Transverse colon (tissue), 4 donors: ENCODE results near the gene PBX3.

Source experiments
- CTCF ChIP-seq, 5 experiments: fragments of 200-600 bp in 3 of 5; fragments of 450-650 bp in 2 of 5; sonication (generic) in 3 of 5; IDR thresholded peaks; 1 replicate in 2 of 5; 2 replicates in 3 of 5; pipeline ENCODE4 v1.5.1; 2016 to 2017; ENCODE audit warnings: antibody characterized with exemption in 5 of 5, inconsistent platforms in 3 of 5, mild to moderate bottlenecking in 2 of 5, moderate library complexity in 1 of 5
- EP300 ChIP-seq: sonication (generic); formaldehyde crosslinking; IDR thresholded peaks from one replicate; pipeline ENCODE4 v1.6.1; 2017; ENCODE audit warnings: antibody characterized with exemption, low read depth
- POLR2A ChIP-seq: fragments of 450-650 bp; IDR thresholded peaks from one replicate; pipeline ENCODE4 v1.6.1; 2016; ENCODE audit warnings: antibody characterized with exemption, mild to moderate bottlenecking, moderate library complexity
- POLR2AphosphoS5 ChIP-seq, 3 donors: sonication (generic); formaldehyde crosslinking; IDR thresholded peaks; one replicate each; pipeline ENCODE4 v1.6.1; 2016; ENCODE audit warnings: antibody characterized with exemption in 3 of 3

DNA sequence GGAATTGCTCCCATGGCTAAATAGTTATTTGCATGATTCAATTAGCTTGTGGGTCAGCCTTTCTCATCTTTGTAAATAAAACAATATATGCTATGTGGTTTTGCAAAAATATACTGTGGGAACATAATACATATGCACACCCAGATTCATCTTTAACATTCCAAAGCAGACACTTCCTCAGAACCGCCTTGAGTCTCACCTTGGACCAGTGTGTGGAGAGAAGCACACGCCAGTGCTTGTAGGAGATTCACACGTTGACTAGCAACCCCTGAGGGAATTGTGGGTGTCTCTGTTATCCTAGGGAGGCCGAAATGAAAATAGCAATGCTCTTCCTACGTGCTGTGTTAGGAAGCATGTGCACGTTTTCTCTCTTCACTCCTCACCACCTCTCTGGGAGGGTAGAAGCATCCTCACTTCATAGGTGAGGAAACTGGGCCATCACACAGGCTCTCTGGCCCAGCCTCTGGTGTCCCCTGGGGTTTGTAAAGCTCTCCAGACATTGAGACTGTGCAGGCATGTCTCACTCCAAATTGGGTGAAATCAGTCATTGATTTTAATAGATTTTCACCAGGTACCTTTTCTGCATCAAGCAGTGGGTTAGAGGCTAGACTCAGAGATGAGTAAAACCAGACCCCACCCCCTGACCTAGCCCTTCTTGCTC lies 221.7 kb downstream of the PBX3 start:
- TF ChIP-seq CTCF (IDR thresholded peaks at IDR 0.05): no peak
- no peak for TF ChIP-seq POLR2AphosphoS5 (IDR thresholded peaks at IDR 0.05)
- TF ChIP-seq POLR2A: no peak
- no peak for TF ChIP-seq EP300
